Mesenchymal stem cell (in vitro differentiated cells and primary cell): ENCODE data around the gene KRT25.

Experiments
- DNase-seq: peaks from one replicate; pipeline ENCODE4 v3.0.0-alpha.2; 2013
- H2AFZ ChIP-seq: one replicate; pipeline ENCODE4 v1.6.1; 2013; ENCODE audit warnings: low read depth, mild to moderate bottlenecking, control low read depth, inconsistent platforms, low read length, moderate library complexity
- H2AK5ac ChIP-seq: 2 replicates; pipeline ENCODE4 v1.6.1; 2013; ENCODE audit warnings: low read length, moderate library complexity, mild to moderate bottlenecking, inconsistent platforms; ENCODE audit not compliant: severe bottlenecking
- H2BK120ac ChIP-seq: one replicate; pipeline ENCODE4 v1.6.1; 2013; ENCODE audit warnings: low read depth, mild to moderate bottlenecking, inconsistent platforms, low read length, moderate library complexity
- H2BK12ac ChIP-seq, 2 experiments: one replicate each; pipeline ENCODE4 v1.6.1; 2013; ENCODE audit warnings: inconsistent platforms in 2 of 2, low read length in 2 of 2, mild to moderate bottlenecking in 2 of 2, moderate library complexity in 2 of 2, control low read depth in 1 of 2
- H2BK15ac ChIP-seq: one replicate; pipeline ENCODE4 v1.6.1; 2013; ENCODE audit warnings: mild to moderate bottlenecking, low read depth, inconsistent platforms; ENCODE audit not compliant: poor library complexity, severe bottlenecking
- H2BK5ac ChIP-seq: 2 replicates; pipeline ENCODE4 v1.6.1; 2013; ENCODE audit warnings: low read depth, mild to moderate bottlenecking, low read length, control low read depth, inconsistent platforms; ENCODE audit not compliant: poor library complexity, severe bottlenecking
- H3K14ac ChIP-seq, 2 experiments: one replicate each; pipeline ENCODE4 v1.6.1; 2013; ENCODE audit warnings: inconsistent platforms in 2 of 2, low read length in 2 of 2, control low read depth in 1 of 2, mild to moderate bottlenecking in 1 of 2, moderate library complexity in 1 of 2
- H3K18ac ChIP-seq, 2 experiments: one replicate each; pipeline ENCODE4 v1.6.1; 2013; ENCODE audit warnings: inconsistent platforms in 2 of 2, low read length in 2 of 2, control low read depth in 1 of 2, low read depth in 1 of 2, mild to moderate bottlenecking in 1 of 2
- H3K23ac ChIP-seq, 2 experiments: one replicate each; pipeline ENCODE4 v1.6.1; 2013; ENCODE audit warnings: inconsistent platforms in 2 of 2, low read length in 2 of 2, mild to moderate bottlenecking in 2 of 2, moderate library complexity in 2 of 2, control low read depth in 1 of 2
- H3K27ac ChIP-seq: 2 replicates; pipeline ENCODE4 v1.5.1; 2013; ENCODE audit warnings: mild to moderate bottlenecking, moderate library complexity, low read length, control low read depth, inconsistent platforms; ENCODE audit not compliant: poor library complexity, severe bottlenecking
- H3K27me3 ChIP-seq, 2 experiments: 2 replicates each; pipeline versions ENCODE4 v1.6.1 to v1.7.0; 2013; ENCODE audit warnings: low read length in 2 of 2, mild to moderate bottlenecking in 2 of 2, moderate library complexity in 2 of 2, control low read depth in 1 of 2, inconsistent platforms in 1 of 2; ENCODE audit not compliant: control insufficient read depth in 1 of 2, insufficient read depth in 1 of 2
- H3K36me3 ChIP-seq, 2 experiments: 2 replicates each; pipeline versions ENCODE4 v1.6.1 to v1.7.0; 2013; ENCODE audit warnings: low read length in 2 of 2, control low read depth in 1 of 2, inconsistent platforms in 1 of 2, low read depth in 1 of 2, mild to moderate bottlenecking in 1 of 2; ENCODE audit not compliant: insufficient read depth in 2 of 2, control insufficient read depth in 1 of 2
- H3K4ac ChIP-seq, 2 experiments: one replicate each; pipeline ENCODE4 v1.6.1; 2013; ENCODE audit warnings: inconsistent platforms in 2 of 2, low read length in 2 of 2, mild to moderate bottlenecking in 2 of 2, moderate library complexity in 2 of 2, control low read depth in 1 of 2, low read depth in 1 of 2
- H3K4me1 ChIP-seq: 2 replicates; pipeline ENCODE4 v1.6.1; 2013; ENCODE audit warnings: low read depth, low read length, control low read depth; ENCODE audit not compliant: control insufficient read depth, insufficient read depth
- H3K4me2 ChIP-seq: 2 replicates; pipeline ENCODE4 v1.6.1; 2013; ENCODE audit warnings: low read length, mild to moderate bottlenecking, inconsistent platforms; ENCODE audit not compliant: poor library complexity, severe bottlenecking
- H3K4me3 ChIP-seq, 2 experiments: 2 replicates each; pipeline versions ENCODE4 v1.5.1 to v1.7.0; 2013; ENCODE audit warnings: low read length in 2 of 2, mild to moderate bottlenecking in 2 of 2, control low read depth in 1 of 2, low read depth in 1 of 2; ENCODE audit not compliant: insufficient read depth in 1 of 2
- H3K79me1 ChIP-seq: replicated peaks from 2 replicates; pipeline ENCODE4 v1.6.1; 2013; ENCODE audit warnings: mild to moderate bottlenecking, control low read depth, low read length, inconsistent platforms; ENCODE audit not compliant: poor library complexity, severe bottlenecking
- H3K9ac ChIP-seq: 2 replicates; pipeline ENCODE4 v1.7.0; 2013; ENCODE audit warnings: mild to moderate bottlenecking, low read length, moderate library complexity
- H3K9me3 ChIP-seq: 2 replicates; pipeline ENCODE4 v1.7.0; 2013; ENCODE audit warnings: mild to moderate bottlenecking, low read length; ENCODE audit not compliant: control insufficient read depth
- H4K8ac ChIP-seq: one replicate; pipeline ENCODE4 v1.6.1; 2013; ENCODE audit warnings: inconsistent platforms, mild to moderate bottlenecking, low read length, moderate library complexity
- H4K91ac ChIP-seq: one replicate; pipeline ENCODE4 v1.6.1; 2013; ENCODE audit warnings: mild to moderate bottlenecking, low read length, inconsistent platforms
- WGBS: methylation state at CpG from one replicate; pipeline ENCODE4 v1.1.7; 2013; ENCODE audit warnings: mixed read lengths; 5-methylcytosine and 5-hydroxymethylcytosine counted together

KRT25 gene

GRCh38 chr17:40799859-40800258 is 44.7 kb upstream of the KRT25 start, which contains the start of gene KRT28:
TSS of gene KRT28 (minus strand) at chr17:40799959. CDS start at chr17:40799893, 66 bp downstream.
- Histone ChIP-seq H3K4me3 (no peak within 1 kb of the TSS), H2BK15ac (no peak within 1 kb of the TSS), H3K9me3 (no peaks in the 10 kb centered on the region), H2BK12ac (no peak within 1 kb of the TSS), H4K8ac (no peak within 1 kb of the TSS), H3K23ac (no peak within 1 kb of the TSS), H2AFZ (no peak within 1 kb of the TSS), H3K79me1 (no peaks in the 10 kb centered on the region), H3K4me1 (no peaks in the 10 kb centered on the region), H3K14ac (no peak within 1 kb of the TSS), H3K18ac (no peak within 1 kb of the TSS), H4K91ac (no peak within 1 kb of the TSS), H2BK5ac (no peak within 1 kb of the TSS), H3K36me3 (no peaks in the 10 kb centered on the region), H3K4ac (no peak within 1 kb of the TSS), H3K27me3 (peaks cover 0 to 31% of the 10 kb centered on the region in 2 experiments), H3K4me2 (no peak within 1 kb of the TSS), H3K9ac (no peak within 1 kb of the TSS), H2BK120ac (no peak within 1 kb of the TSS), H3K27ac (no peak within 1 kb of the TSS), H2AK5ac (no peak within 1 kb of the TSS)
- no CpG with 5 or more reads among the region's 3 CpGs for WGBS
- no peak for DNase-seq

- Histone ChIP-seq H3K9ac (no peak overlapping the region), H3K9me3 (no peaks in the 10 kb centered on the region)
- WGBS: 91% methylated on average over 27 of the region's 27 CpGs
These were observed 41.7 kb upstream of the KRT25 start for GRCh38 chr17:40796846-40797245.

GRCh38 chr17:40795019-40795667 is 40.0 kb upstream of the KRT25 start:
- Histone ChIP-seq H3K4me3 (no peak overlapping the region), H3K4me1 (no peaks in the 10 kb centered on the region), H3K23ac (no peak overlapping the region), H2AK5ac (no peak overlapping the region), H2BK15ac (no peak overlapping the region), H3K27ac (no peak overlapping the region), H2BK120ac (no peak overlapping the region), H3K9me3 (no peaks in the 10 kb centered on the region), H3K79me1 (no peaks in the 10 kb centered on the region), H3K14ac (no peak overlapping the region), H3K9ac (no peak overlapping the region), H2AFZ (no peak overlapping the region), H4K91ac (no peak overlapping the region), H2BK5ac (no peak overlapping the region), H2BK12ac (no peak overlapping the region), H4K8ac (no peak overlapping the region), H3K18ac (no peak overlapping the region), H3K4me2 (no peak overlapping the region), H3K4ac (no peak overlapping the region), H3K27me3 (peaks cover 0 to 24% of the 10 kb centered on the region in 2 experiments), H3K36me3 (no peaks in the 10 kb centered on the region)
- 79% methylated on average over 6 of the region's 10 CpGs for WGBS
- DNase-seq: no peak

More at GRCh38 chr17:40796846-40797245, 41.7 kb upstream of the KRT25 start:
- Histone ChIP-seq H3K27me3 (peaks cover 0 to 34% of the 10 kb centered on the region in 2 experiments), H2BK12ac (no peak overlapping the region), H3K18ac (no peak overlapping the region), H2AK5ac (no peak overlapping the region), H3K23ac (no peak overlapping the region), H2AFZ (no peak overlapping the region), H3K4me3 (no peak overlapping the region), H3K4ac (no peak overlapping the region), H4K8ac (no peak overlapping the region), H2BK5ac (no peak overlapping the region), H2BK15ac (no peak overlapping the region), H3K79me1 (no peaks in the 10 kb centered on the region), H3K4me2 (no peak overlapping the region), H3K36me3 (no peaks in the 10 kb centered on the region), H3K27ac (no peak overlapping the region), H3K4me1 (no peaks in the 10 kb centered on the region), H4K91ac (no peak overlapping the region), H2BK120ac (no peak overlapping the region), H3K14ac (no peak overlapping the region)
- no peak for DNase-seq

GRCh38 chr17:40794466-40794865 is 39.3 kb upstream of the KRT25 start:
- H3K4me3 ChIP-seq: no peak overlapping the region
- WGBS: 92% methylated on average over 2 of the region's 2 CpGs

More at GRCh38 chr17:40794466-40794865, 39.3 kb upstream of the KRT25 start:
- no peak overlapping the region for H3K9ac ChIP-seq
- no peak overlapping the region for H4K8ac ChIP-seq
- H4K91ac ChIP-seq: no peak overlapping the region
- H3K9me3 ChIP-seq: no peaks in the 10 kb centered on the region
- no peak overlapping the region for H2AFZ ChIP-seq
- no peak overlapping the region for H3K23ac ChIP-seq
- H2AK5ac ChIP-seq: no peak overlapping the region
- H2BK5ac ChIP-seq: no peak overlapping the region
- H3K14ac ChIP-seq: no peak overlapping the region
- H3K18ac ChIP-seq: no peak overlapping the region
- peaks cover 0 to 19% of the 10 kb centered on the region in 2 experiments for H3K27me3 ChIP-seq
- no peak overlapping the region for H3K4ac ChIP-seq
- H3K27ac ChIP-seq: no peak overlapping the region
- no peaks in the 10 kb centered on the region for H3K4me1 ChIP-seq
- no peak for DNase-seq
- H3K79me1 ChIP-seq: no peaks in the 10 kb centered on the region
- H3K4me2 ChIP-seq: no peak overlapping the region
- no peaks in the 10 kb centered on the region for H3K36me3 ChIP-seq
- H2BK120ac ChIP-seq: no peak overlapping the region
- H2BK12ac ChIP-seq: no peak overlapping the region
- no peak overlapping the region for H2BK15ac ChIP-seq
